Measurements from ENCODE around the gene RANBP3.

- TF ChIP-seq, protein P1, sequence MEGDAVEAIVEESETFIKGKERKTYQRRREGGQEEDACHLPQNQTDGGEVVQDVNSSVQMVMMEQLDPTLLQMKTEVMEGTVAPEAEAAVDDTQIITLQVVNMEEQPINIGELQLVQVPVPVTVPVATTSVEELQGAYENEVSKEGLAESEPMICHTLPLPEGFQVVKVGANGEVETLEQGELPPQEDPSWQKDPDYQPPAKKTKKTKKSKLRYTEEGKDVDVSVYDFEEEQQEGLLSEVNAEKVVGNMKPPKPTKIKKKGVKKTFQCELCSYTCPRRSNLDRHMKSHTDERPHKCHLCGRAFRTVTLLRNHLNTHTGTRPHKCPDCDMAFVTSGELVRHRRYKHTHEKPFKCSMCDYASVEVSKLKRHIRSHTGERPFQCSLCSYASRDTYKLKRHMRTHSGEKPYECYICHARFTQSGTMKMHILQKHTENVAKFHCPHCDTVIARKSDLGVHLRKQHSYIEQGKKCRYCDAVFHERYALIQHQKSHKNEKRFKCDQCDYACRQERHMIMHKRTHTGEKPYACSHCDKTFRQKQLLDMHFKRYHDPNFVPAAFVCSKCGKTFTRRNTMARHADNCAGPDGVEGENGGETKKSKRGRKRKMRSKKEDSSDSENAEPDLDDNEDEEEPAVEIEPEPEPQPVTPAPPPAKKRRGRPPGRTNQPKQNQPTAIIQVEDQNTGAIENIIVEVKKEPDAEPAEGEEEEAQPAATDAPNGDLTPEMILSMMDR (conservative IDR thresholded peaks at IDR 0.05): no peak
- no peak for TF ChIP-seq EZH2 (IDR thresholded peaks at IDR 0.05; ENCODE audit: low read depth)
Observed at GRCh38 chr19:5929179-5929578, 48.8 kb downstream of the RANBP3 start.

Measured in PC-9 (cell line).